Osteoblast (primary cell): ENCODE data around the gene EXTL2. TPM values are rescaled to one million over a fixed set of nuclear protein-coding genes. Genes with fewer than 3 reads are reported as not detected.

Source experiments
- DNase-seq: peaks from one replicate; pipeline ENCODE4 v3.0.0; 2011; ENCODE audit warnings: low spot score, mixed read lengths; ENCODE audit not compliant: insufficient read length; ENCODE audit errors: missing footprints
- H2AFZ ChIP-seq: 2 replicates; pipeline ENCODE4 v1.6.0; 2011; ENCODE audit warnings: mild to moderate bottlenecking, low read length
- H3K27ac ChIP-seq: 2 replicates; pipeline ENCODE4 v1.5.1; 2011; ENCODE audit warnings: mild to moderate bottlenecking, low read depth, low read length, moderate library complexity
- H3K27me3 ChIP-seq: 2 replicates; pipeline ENCODE4 v1.6.0; 2012; ENCODE audit warnings: mild to moderate bottlenecking, control low read depth, inconsistent platforms, low read length, moderate library complexity; ENCODE audit not compliant: insufficient read depth
- H3K36me3 ChIP-seq: 2 replicates; pipeline ENCODE4 v1.5.1; 2011; ENCODE audit warnings: mild to moderate bottlenecking, low read length, control low read depth, moderate library complexity; ENCODE audit not compliant: insufficient read depth
- H3K4me1 ChIP-seq: 2 replicates; pipeline ENCODE4 v1.5.1; 2011; ENCODE audit warnings: mild to moderate bottlenecking, low read length, control low read depth, moderate library complexity; ENCODE audit not compliant: insufficient read depth
- H3K4me2 ChIP-seq: 2 replicates; pipeline ENCODE4 v1.6.0; 2011; ENCODE audit warnings: mild to moderate bottlenecking, low read length; ENCODE audit not compliant: insufficient read depth
- H3K4me3 ChIP-seq: fragments of 200-600 bp; sonication (generic); 3 replicates; pipeline ENCODE4 v1.5.1; 2012; ENCODE audit warnings: mild to moderate bottlenecking, low read length, inconsistent platforms; ENCODE audit not compliant: insufficient read depth
- H3K79me2 ChIP-seq: 2 replicates; pipeline ENCODE4 v1.6.0; 2012; ENCODE audit warnings: mild to moderate bottlenecking, low read length, control low read depth, inconsistent platforms; ENCODE audit not compliant: insufficient read depth
- H3K9me3 ChIP-seq: 2 replicates; pipeline ENCODE4 v1.5.1; 2011; ENCODE audit warnings: low read depth, low read length, control low read depth
- H4K20me1 ChIP-seq: 2 replicates; pipeline ENCODE4 v1.6.0; 2012; ENCODE audit warnings: mild to moderate bottlenecking, low read length, control low read depth; ENCODE audit not compliant: insufficient read depth
- total RNA-seq: library from RNA; depleted of rRNA; stranded (reverse); fragments of >200 nt; gene quantifications from 2 replicates; pipeline ENCODE4 v1.2.3, GENCODE V29; 2012
- TF ChIP-seq, protein P1 (sequence below): IDR thresholded peaks from 2 replicates; pipeline ENCODE4 v1.5.1; 2011; ENCODE audit warnings: mild to moderate bottlenecking, low read depth, low read length, moderate library complexity; ENCODE audit errors: extremely low read depth

Gene EXTL2
- total RNA-seq, 1 donor: 36.2 TPM

DNA sequence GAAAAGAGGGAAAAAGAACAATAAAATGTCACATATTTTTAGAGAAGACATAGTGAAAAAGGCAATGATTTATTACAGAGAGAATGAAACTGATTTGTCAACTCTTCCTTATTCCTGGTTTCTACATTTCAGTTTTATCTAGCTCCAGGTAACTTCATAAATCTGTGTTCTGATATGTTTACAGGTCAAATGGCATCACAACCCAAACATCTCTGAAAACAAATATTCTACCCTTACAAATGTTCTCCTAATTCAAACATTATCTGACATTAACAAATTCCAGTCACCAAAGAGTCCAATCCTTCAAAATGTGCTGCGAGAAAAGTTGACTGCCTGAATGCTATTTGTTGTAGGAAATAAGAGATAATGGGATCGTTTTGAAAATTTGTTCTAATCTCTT is 20.2 kb downstream of the EXTL2 start:
- H3K36me3 ChIP-seq: peaks cover 9% of the 10 kb centered on the region
- no peak overlapping the region for H3K4me2 ChIP-seq
- H2AFZ ChIP-seq: no peak overlapping the region
- no peaks in the 10 kb centered on the region for H3K79me2 ChIP-seq
- TF ChIP-seq, protein P1, sequence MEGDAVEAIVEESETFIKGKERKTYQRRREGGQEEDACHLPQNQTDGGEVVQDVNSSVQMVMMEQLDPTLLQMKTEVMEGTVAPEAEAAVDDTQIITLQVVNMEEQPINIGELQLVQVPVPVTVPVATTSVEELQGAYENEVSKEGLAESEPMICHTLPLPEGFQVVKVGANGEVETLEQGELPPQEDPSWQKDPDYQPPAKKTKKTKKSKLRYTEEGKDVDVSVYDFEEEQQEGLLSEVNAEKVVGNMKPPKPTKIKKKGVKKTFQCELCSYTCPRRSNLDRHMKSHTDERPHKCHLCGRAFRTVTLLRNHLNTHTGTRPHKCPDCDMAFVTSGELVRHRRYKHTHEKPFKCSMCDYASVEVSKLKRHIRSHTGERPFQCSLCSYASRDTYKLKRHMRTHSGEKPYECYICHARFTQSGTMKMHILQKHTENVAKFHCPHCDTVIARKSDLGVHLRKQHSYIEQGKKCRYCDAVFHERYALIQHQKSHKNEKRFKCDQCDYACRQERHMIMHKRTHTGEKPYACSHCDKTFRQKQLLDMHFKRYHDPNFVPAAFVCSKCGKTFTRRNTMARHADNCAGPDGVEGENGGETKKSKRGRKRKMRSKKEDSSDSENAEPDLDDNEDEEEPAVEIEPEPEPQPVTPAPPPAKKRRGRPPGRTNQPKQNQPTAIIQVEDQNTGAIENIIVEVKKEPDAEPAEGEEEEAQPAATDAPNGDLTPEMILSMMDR: no peak
- H3K27ac ChIP-seq: no peak overlapping the region
- no peaks in the 10 kb centered on the region for H4K20me1 ChIP-seq
- H3K4me3 ChIP-seq: no peak overlapping the region
- no peaks in the 10 kb centered on the region for H3K27me3 ChIP-seq
- no peaks in the 10 kb centered on the region for H3K9me3 ChIP-seq
- H3K4me1 ChIP-seq: no peaks in the 10 kb centered on the region
- no peak for DNase-seq

DNA sequence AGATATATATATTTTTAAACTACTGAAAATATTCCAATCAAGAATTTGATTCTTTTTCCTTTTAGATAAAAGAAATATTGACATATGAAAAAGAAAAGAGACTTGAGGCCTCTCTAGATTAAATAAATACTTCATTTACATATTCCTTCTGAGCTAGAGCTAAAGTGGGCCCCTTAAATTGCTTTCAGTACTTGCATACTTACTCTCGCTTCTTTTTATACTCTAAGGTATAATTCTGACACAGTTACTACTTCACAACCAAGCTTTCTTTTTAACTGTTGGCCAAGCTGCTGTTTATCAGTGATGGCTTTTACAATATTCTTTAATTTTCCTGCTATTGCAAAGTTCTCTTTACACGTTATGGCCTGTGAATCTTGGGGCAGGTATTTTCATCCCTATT is 24.6 kb downstream of the EXTL2 start:
- peaks cover 9% of the 10 kb centered on the region for H3K4me1 ChIP-seq
- H4K20me1 ChIP-seq: no peaks in the 10 kb centered on the region
- no peaks in the 10 kb centered on the region for H3K36me3 ChIP-seq
- TF ChIP-seq, protein P1: no peak
- H3K9me3 ChIP-seq: no peaks in the 10 kb centered on the region
- no peak overlapping the region for H3K4me2 ChIP-seq
- no peak overlapping the region for H3K4me3 ChIP-seq
- H3K79me2 ChIP-seq: no peaks in the 10 kb centered on the region
- H2AFZ ChIP-seq: no peak overlapping the region
- no peak overlapping the region for H3K27ac ChIP-seq
- no peak for DNase-seq
- no peaks in the 10 kb centered on the region for H3K27me3 ChIP-seq

DNA sequence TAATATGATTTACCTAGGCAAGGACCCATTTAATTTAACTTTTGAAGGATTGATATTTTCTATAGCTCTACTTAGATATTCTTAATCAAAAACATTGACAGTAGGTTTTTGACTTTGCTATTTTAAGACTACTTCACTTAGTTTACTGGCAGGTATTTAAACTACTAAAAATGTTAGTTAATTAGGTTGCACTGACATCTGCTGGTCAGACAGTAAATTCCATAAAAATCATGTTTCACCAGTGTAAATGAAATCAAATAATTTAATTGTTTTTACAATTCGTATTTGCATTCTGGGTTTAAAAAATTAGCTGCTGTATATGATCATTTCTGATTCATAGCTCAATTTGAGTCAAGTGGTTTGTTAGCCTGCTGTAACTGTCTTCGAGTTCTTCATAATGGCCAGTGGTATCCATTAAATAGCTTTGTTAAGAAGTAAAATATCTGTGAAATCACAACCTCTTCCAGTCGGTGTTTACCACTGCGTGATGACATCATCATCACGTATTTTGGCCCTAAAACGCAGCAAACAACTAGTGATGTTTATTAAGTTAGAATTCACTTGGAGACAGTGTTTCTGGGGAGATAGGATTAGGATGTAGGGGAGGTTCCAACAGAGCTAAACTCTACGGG is 26.2 kb downstream of the EXTL2 start:
- TF ChIP-seq, protein P1: peak; percentile 64
- Histone ChIP-seq H3K79me2 (no peaks in the 10 kb centered on the region), H3K4me1 (peaks cover 9% of the 10 kb centered on the region), H3K4me3 (peak overlapping the region; percentile 51), H4K20me1 (no peaks in the 10 kb centered on the region), H3K9me3 (no peaks in the 10 kb centered on the region), H3K27ac (no peak overlapping the region), H2AFZ (peak overlapping the region; percentile 79), H3K36me3 (no peaks in the 10 kb centered on the region), H3K4me2 (peak overlapping the region; percentile 80), H3K27me3 (no peaks in the 10 kb centered on the region)
- DNase-seq: no peak

DNA sequence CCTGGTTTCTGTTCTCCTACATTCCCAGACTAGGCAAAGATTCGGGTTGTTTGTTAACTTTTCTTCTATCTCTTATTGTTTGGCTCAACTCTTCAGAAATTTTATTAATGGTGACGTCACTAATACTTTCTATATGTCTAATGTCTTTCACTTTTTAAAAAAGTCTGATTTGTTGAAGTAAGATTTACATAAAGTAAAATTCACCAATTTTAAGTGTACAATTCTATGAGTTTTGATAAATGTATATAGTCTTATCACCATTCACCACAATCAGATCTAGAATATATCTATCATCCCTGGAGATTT is 27.8 kb downstream of the EXTL2 start:
- H3K27ac ChIP-seq: peak overlapping the region; percentile 88
- H4K20me1 ChIP-seq: no peaks in the 10 kb centered on the region
- H3K36me3 ChIP-seq: no peaks in the 10 kb centered on the region
- peaks cover 23% of the 10 kb centered on the region for H3K4me1 ChIP-seq
- no peak overlapping the region for H2AFZ ChIP-seq
- H3K9me3 ChIP-seq: no peaks in the 10 kb centered on the region
- no peaks in the 10 kb centered on the region for H3K79me2 ChIP-seq
- TF ChIP-seq, protein P1: no peak
- H3K4me3 ChIP-seq: no peak overlapping the region
- no peak overlapping the region for H3K4me2 ChIP-seq
- no peak for DNase-seq
- no peaks in the 10 kb centered on the region for H3K27me3 ChIP-seq
